H1 (cell line): Measurements from ENCODE around the gene VCP. TPM values are rescaled to one million over a fixed set of nuclear protein-coding genes. Genes with fewer than 3 reads are reported as not detected.

Experiments
- CHD1 ChIP-seq: IDR thresholded peaks from 2 replicates; pipeline ENCODE4 v1.6.1; 2012; ENCODE audit warnings: low read depth, low read length, improper control_type of control experiment
- CHD7 ChIP-seq: fragments of 300-600 bp; sonication (generic); IDR thresholded peaks from 2 replicates; pipeline ENCODE4 v1.7.1; 2012; ENCODE audit warnings: low read length, moderate library complexity, mild to moderate bottlenecking, inconsistent platforms; ENCODE audit not compliant: insufficient replicate concordance
- GABPA ChIP-seq: IDR thresholded peaks from 2 replicates; pipeline ENCODE4 v1.6.1; 2011; ENCODE audit warnings: mild to moderate bottlenecking, low read length, moderate library complexity, borderline replicate concordance; ENCODE audit not compliant: insufficient read depth
- HDAC2 ChIP-seq, 2 experiments: fragments of 300-600 bp in 1 of 2; sonication (generic) in 1 of 2; IDR thresholded peaks; 2 replicates each; pipeline ENCODE4 v1.6.1; 2011 to 2012; ENCODE audit warnings: low read depth in 2 of 2, low read length in 2 of 2, mild to moderate bottlenecking in 2 of 2, moderate library complexity in 2 of 2, borderline replicate concordance in 1 of 2, inconsistent platforms in 1 of 2
- HDAC6 ChIP-seq: IDR thresholded peaks from one replicate; pipeline ENCODE4 v1.7.1; 2012; ENCODE audit warnings: low read depth, mild to moderate bottlenecking, inconsistent platforms, low read length, moderate library complexity
- KDM4A ChIP-seq: IDR thresholded peaks from one replicate; pipeline ENCODE4 v1.7.1; 2012; ENCODE audit warnings: low read depth, mild to moderate bottlenecking, moderate library complexity, low read length, inconsistent platforms; ENCODE audit not compliant: severe bottlenecking
- MAX ChIP-seq: IDR thresholded peaks from 2 replicates; pipeline ENCODE4 v1.6.1; 2012; ENCODE audit warnings: inconsistent platforms
- NANOG ChIP-seq: IDR thresholded peaks from 2 replicates; pipeline ENCODE4 v1.6.1; 2011; ENCODE audit warnings: low read length, low read depth, mild to moderate bottlenecking, inconsistent platforms; ENCODE audit not compliant: insufficient read depth, poor library complexity, severe bottlenecking
- POU5F1 ChIP-seq: IDR thresholded peaks from 2 replicates; pipeline ENCODE4 v1.6.1; 2011; ENCODE audit warnings: low read depth, mild to moderate bottlenecking, low read length, moderate library complexity
- RBBP5 ChIP-seq: IDR thresholded peaks from 2 replicates; pipeline ENCODE4 v1.7.1; 2012; ENCODE audit warnings: low read depth, mild to moderate bottlenecking, inconsistent platforms, low read length, moderate library complexity, borderline replicate concordance
- SUZ12 ChIP-seq: fragments of 200-600 bp; sonication (generic); IDR thresholded peaks from 2 replicates; pipeline ENCODE4 v1.6.1; 2012; ENCODE audit warnings: mild to moderate bottlenecking, inconsistent platforms, low read length, moderate library complexity, mixed read lengths
- polyA plus RNA-seq, 7 experiments: library from polyadenylated mRNA; depleted of rRNA in 3 of 7; stranded (reverse) in 5 of 7; unstranded in 2 of 7; fragments of >200 nt in 5 of 7; fragments of 200-250 nt in 2 of 7; gene quantifications; 1 replicate in 5 of 7; 2 replicates in 1 of 7; 4 replicates in 1 of 7; pipeline versions ENCODE4 v1.2.1 to v1.2.3, GENCODE V29; 2011 to 2013; ENCODE audit warnings: missing spikeins in 2 of 7, mixed read lengths in 2 of 7
- total RNA-seq: library from RNA; stranded (reverse); fragmentation: NEBNext Ultra II Directional; extraction: Animal tissue kit (Norgen Biotek cat#: 25700); gene quantifications from 2 replicates; pipeline ENCODE4 v1.2.1, GENCODE V29; 2021

Gene VCP
- total and polyA plus RNA-seq, 2 of the 8 experiments (the other 6 are each of a cell fraction or from before 2014, with no cell fraction given), result 173 to 375 TPM

GRCh38 chr9:35110327-35110761 lies 37.9 kb upstream of the VCP start (continued):
- TF ChIP-seq CHD7 (no peak), HDAC6 (no peak), POU5F1 (no peak), RBBP5 (no peak), HDAC2 (IDR thresholded peaks at IDR 0.05; ENCODE audit: borderline replicate concordance in 1 of 2, low read depth in 2 of 2, low read length in 2 of 2) (no peak), CHD1 (no peak), NANOG (no peak), MAX (no peak), GABPA (no peak), KDM4A (no peak), SUZ12 (no peak)
